HG03196 (cell line): ENCODE results near the gene MYBBP1A.

ENCODE experiments used
- ATAC-seq: cut with Tn5 transposase; IDR thresholded peaks from one replicate; pipeline ENCODE4 v1.9.1; 2021; ENCODE audit not compliant: unreplicated experiment

Gene MYBBP1A

GRCh38 chr17:4551141-4551540, 4.0 kb downstream of the MYBBP1A start:
- ATAC-seq, result no peak

GRCh38 chr17:4550534-4551039, 4.6 kb downstream of the MYBBP1A start:
- no peak for ATAC-seq

- ATAC-seq, result no peak
These were observed 5.2 kb downstream of the MYBBP1A start for GRCh38 chr17:4549781-4550533.

GRCh38 chr17:4548721-4549531, 6.3 kb downstream of the MYBBP1A start:
- no peak for ATAC-seq

GRCh38 chr17:4548061-4548461, 7.1 kb downstream of the MYBBP1A start:
- no peak for ATAC-seq

- no peak for ATAC-seq
These were observed 7.9 kb downstream of the MYBBP1A start for GRCh38 chr17:4547118-4547906.

GRCh38 chr17:4545217-4545951, 9.8 kb downstream of the MYBBP1A start:
- no peak for ATAC-seq

GRCh38 chr17:4544951-4545216, 10.3 kb downstream of the MYBBP1A start:
- ATAC-seq, result no peak

GRCh38 chr17:4544135-4544950, 10.8 kb downstream of the MYBBP1A start:
- no peak for ATAC-seq

- no peak for ATAC-seq
These were observed 11.6 kb downstream of the MYBBP1A start for GRCh38 chr17:4543557-4544026.

GRCh38 chr17:4542726-4543191, 12.4 kb downstream of the MYBBP1A start:
- no peak for ATAC-seq

- ATAC-seq, result no peak
These were observed 13.0 kb downstream of the MYBBP1A start for GRCh38 chr17:4542003-4542725.

GRCh38 chr17:4541328-4542002, 13.7 kb downstream of the MYBBP1A start:
- no peak for ATAC-seq

GRCh38 chr17:4540687-4541327, 14.4 kb downstream of the MYBBP1A start:
- ATAC-seq, result no peak

GRCh38 chr17:4540224-4540651, 14.9 kb downstream of the MYBBP1A start:
- ATAC-seq, result no peak

- ATAC-seq, result no peak
These were observed 15.5 kb downstream of the MYBBP1A start for GRCh38 chr17:4539576-4540223.

GRCh38 chr17:4539025-4539424, 16.2 kb downstream of the MYBBP1A start:
- no peak for ATAC-seq
